ENCODE data around the gene GRAMD1B. TPM values are rescaled to one million over a fixed set of nuclear protein-coding genes. Genes with fewer than 3 reads are reported as not detected.

Gene GRAMD1B
- total RNA-seq, 2 donors from 2014 or later, result 3.1 to 3.5 TPM

Small RNA genes within 50 kb of the gene (microRNA-seq; reads per million reads assigned to microRNA genes)
- gene MIR4493, result 0 reads per million in 2 donors

Other genes starting within 250 kb of the GRAMD1B start
- 10 to 100 TPM in 1 of 2 donors, 1 to 10 TPM in 1; 6.7 to 13.2 TPM for gene CLMP, start 235.0 kb upstream of the GRAMD1B start, total RNA-seq
- gene SCN3B, start 224.4 kb downstream of the GRAMD1B start, total RNA-seq, result under 1 TPM; 0.43 to 0.59 TPM

All from left colon (tissue), 2 donors.